ENCODE results near the gene SLC39A12.

The SLC39A12 gene

DNA sequence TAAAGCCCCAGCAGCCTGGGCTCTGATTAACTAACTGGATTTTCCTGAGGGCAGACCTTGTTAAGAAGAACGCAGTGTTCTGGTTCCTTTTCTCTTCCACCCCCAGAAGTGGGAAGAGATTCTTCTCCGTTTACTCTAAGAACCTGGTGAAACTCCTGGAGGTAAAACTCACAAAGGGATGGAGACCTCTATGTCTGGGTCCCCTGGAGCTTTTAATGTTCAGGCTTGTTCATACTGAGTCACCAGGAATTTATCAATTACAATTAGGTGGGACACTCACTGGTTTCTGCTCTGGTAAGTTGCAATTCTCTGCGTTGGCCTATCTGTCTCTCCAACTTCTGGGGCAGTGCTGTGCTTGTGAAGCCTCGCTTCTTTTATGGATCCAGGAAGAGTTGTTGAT, 115.2 kb downstream of the SLC39A12 start:
- no peak for DNase-seq

- DNase-seq: no peak
These were observed 116.7 kb downstream of the SLC39A12 start for GRCh38 chr10:18068401-18068800.

- no peak for DNase-seq
These were observed 119.9 kb downstream of the SLC39A12 start for GRCh38 chr10:18071591-18071990.

DNA sequence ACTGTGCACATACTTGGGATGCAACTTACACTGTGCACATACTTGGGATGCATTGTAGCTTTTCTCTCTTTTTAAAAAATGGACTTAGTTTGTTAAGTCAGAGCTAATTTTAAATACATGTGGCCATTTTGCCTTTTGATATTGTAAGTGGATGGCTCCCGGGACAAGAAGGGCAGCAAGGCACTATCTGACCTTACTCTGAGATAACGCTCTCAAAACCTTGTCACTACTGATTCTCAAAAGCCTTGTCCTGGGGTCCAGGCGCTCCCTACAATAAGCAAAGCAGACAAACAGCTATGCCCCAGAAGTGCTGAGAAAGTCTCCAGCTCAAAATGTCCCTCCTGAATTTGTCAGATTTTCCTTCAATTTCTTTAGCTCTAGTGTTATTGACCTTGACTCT, 121.6 kb downstream of the SLC39A12 start:
- no peak for DNase-seq

- DNase-seq: no peak
These were observed 124.2 kb downstream of the SLC39A12 start for GRCh38 chr10:18075881-18076280.

DNA sequence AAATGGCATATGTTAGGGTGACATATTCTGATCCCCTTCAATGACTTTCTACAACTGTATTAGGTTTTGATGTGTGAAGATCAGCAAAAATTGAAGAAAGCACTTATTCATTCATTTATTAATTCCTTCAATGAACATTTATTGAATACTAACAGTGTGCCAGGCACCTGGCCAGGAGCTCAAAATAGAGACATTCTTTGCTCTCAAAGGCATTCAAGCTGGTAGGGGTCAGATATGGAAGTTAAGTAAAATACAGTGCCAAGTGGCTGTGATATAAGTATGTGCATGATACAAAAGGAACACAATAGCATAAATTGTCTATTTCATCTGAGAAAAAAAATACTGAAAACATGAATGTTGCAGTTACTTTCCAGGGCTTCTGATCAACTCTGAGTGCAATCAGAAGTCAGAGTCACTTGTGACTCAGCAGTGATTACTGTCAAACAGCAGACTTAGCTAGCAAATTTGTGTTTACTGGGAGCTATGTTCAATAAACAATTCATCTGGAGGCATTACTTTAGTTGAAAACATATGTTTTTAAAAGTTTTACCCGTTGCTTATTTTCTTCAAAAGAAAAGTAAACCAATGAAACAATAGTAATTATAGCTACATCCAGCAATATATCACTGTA, 128.1 kb downstream of the SLC39A12 start:
- DNase-seq: no peak

DNA sequence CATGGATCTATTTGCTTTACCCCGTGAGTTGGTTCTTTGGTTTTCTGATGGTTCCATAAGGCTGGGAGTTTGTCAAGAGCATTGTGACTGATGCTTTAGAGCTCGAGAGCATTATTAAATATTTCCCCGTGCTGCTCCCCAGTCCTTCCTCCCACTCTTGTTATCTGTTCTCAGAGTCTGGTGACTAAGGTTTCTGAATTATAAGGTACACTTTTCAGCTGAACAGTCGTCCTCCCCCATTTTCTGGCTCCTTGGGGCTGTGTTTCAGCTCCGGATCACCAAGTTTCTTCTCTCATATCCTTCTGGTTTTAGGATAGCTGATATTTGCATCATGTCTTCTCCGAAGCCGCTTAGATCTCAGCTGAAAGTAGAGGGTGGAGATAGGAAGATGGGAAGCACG, 130.7 kb downstream of the SLC39A12 start:
- no peak for DNase-seq

- DNase-seq: no peak
These were observed 134.1 kb downstream of the SLC39A12 start for GRCh38 chr10:18085855-18086254.

DNA sequence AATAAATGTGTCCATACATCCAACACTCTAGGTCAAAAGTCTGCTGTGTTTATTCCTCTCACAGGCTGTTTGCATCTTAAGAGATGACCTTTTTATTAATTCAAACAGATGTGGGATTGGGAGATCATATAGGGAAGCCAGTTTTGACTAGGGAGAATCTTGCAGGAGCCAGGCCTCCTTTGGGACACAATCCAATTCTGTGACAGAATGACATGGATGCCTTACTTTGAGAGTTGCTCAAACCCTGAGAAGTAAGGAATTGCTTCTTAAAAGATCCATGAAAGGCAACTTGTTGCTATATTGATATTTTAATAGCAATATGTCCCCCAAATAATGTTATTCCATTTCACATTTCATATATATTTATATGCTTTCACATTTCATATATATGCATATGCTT, 135.0 kb downstream of the SLC39A12 start:
- no peak for DNase-seq

DNA sequence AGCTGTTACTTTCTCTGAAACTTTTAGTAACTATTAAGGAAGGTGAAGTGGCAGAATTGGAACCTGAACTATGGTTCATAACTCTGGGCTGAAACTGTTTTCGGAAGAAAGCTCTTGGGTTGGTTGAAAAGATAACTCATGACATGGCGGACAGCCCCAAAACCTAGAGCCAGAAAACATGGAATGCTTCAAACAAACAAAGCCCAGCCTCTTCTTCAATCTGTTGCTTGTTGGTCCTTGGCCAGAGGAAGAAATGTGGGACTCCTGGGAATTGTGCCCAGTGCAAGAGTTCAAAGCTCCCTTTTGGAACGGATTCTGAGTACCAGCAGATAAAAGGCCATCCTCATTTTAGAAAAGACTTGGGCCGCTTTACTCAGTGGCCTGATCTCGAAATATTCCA, 135.6 kb downstream of the SLC39A12 start:
- no peak for DNase-seq

Measured in islet precursor cell (in vitro differentiated cells).